RWPE1 (cell line): Measurements from ENCODE around the gene AKAP8.
A peak's percentile ranks its signal among the peaks of the same experiment; 100 is the strongest.

Source experiments
- CTCF ChIA-PET: fragments of 350-600 bp; sonication (Branson Sonifier 250); formaldehyde crosslinking; extraction: SDS; loops from one replicate; lab custom pipeline; 2021; lab: Yijun Ruan, JAX
- POLR2A ChIA-PET: fragments of 400-600 bp; formaldehyde crosslinking; extraction: SDS; loops from one replicate; lab custom pipeline; 2020; ENCODE audit warnings: antibody characterized with exemption; ENCODE audit not compliant: low non-redundant PET; lab: Yijun Ruan, JAX
- DNase-seq: peaks from one replicate; pipeline ENCODE4 v3.0.0; 2012; ENCODE audit warnings: low spot score
- H3K27ac ChIP-seq: fragments of 450-650 bp; 2 replicates; pipeline ENCODE4 v1.5.1; 2017
- CTCF ChIP-seq: fragments of 450-650 bp; conservative IDR thresholded peaks from 2 replicates; pipeline ENCODE4 v1.5.1; 2017; ENCODE audit warnings: low read depth, mild to moderate bottlenecking

Gene AKAP8

GRCh38 chr19:15371786-15372380 is 7.7 kb downstream of the AKAP8 start:
- DNase-seq: no peak

GRCh38 chr19:15371119-15371518 is 8.5 kb downstream of the AKAP8 start:
- no peak overlapping the region; the same call in 1 of the 2 replicates for H3K27ac ChIP-seq
- no peak for TF ChIP-seq CTCF
- DNase-seq: no peak
- ChIA-PET POLR2A (no interaction called here), CTCF (interaction anchor here (0.6 kb wide), 1 partner anchor 24 kb away, joined by 6 read pairs; no protein-coding TSS in a partner anchor)

More at GRCh38 chr19:15371786-15372380, 7.7 kb downstream of the AKAP8 start:
- ChIA-PET POLR2A (no interaction called here), CTCF (no interaction called here)
- TF ChIP-seq CTCF: no peak
- no peak overlapping the region for H3K27ac ChIP-seq

GRCh38 chr19:15369594-15369891 is 10.0 kb downstream of the AKAP8 start:
- POLR2A ChIA-PET: no interaction called here
- no peak for TF ChIP-seq CTCF
- no peak for DNase-seq
- CTCF ChIA-PET: no interaction called here
- peak overlapping the region; percentile 1; the same call in 1 of the 2 replicates for H3K27ac ChIP-seq

- no peak for DNase-seq
- TF ChIP-seq CTCF: no peak
- CTCF ChIA-PET: interaction anchor here (1.1 kb wide), 1 partner anchor 173 kb away, joined by 4 read pairs; no protein-coding TSS in a partner anchor
- H3K27ac ChIP-seq: no peak overlapping the region
- POLR2A ChIA-PET: interaction anchor here (0.6 kb wide), 1 partner anchor 946 kb away, joined by 3 read pairs; no protein-coding TSS in a partner anchor
Measured at GRCh38 chr19:15368798-15369593, 10.6 kb downstream of the AKAP8 start.

- ChIA-PET POLR2A (interaction anchor here (0.6 kb wide), 1 partner anchor 945 kb away, joined by 3 read pairs; no protein-coding TSS in a partner anchor), CTCF (interaction anchor here (1.1 kb wide), 1 partner anchor 172 kb away, joined by 4 read pairs; no protein-coding TSS in a partner anchor)
- no peak for TF ChIP-seq CTCF
- peak overlapping the region; percentile 2; the same call in 1 of the 2 replicates for H3K27ac ChIP-seq
- DNase-seq: no peak
Measured at GRCh38 chr19:15368051-15368632, 11.4 kb downstream of the AKAP8 start.

- TF ChIP-seq CTCF: no peak
- ChIA-PET CTCF (interaction anchor here (0.5 kb wide), 1 partner anchor 10 kb away, joined by 3 read pairs; no protein-coding TSS in a partner anchor), POLR2A (interaction anchor here (0.6 kb wide), 1 partner anchor 17 kb away, joined by 3 read pairs; no protein-coding TSS in a partner anchor)
- H3K27ac ChIP-seq: peak overlapping the region; percentile 8; the same call in 1 of the 2 replicates
- DNase-seq: no peak
Measured at GRCh38 chr19:15367439-15367838, 12.1 kb downstream of the AKAP8 start.
